Caco-2 (cell line): ENCODE data around the gene HES5. TPM values are rescaled to one million over a fixed set of nuclear protein-coding genes. Genes with fewer than 3 reads are reported as not detected.

Experiments
- BruUV-seq: library from RNA; stranded (reverse); fragments of 400-500 nt; replicated peaks from 2 replicates; lab custom pipeline; 2021; lab: Mats Ljungman, UMichigan
- CTCF ChIA-PET: fragments of 300-600 bp; sonication (Branson Sonifier 250); formaldehyde crosslinking; loops from one replicate; lab custom pipeline; 2022; ENCODE audit warnings: antibody characterized with exemption; lab: Charles Lee
- POLR2A ChIA-PET: fragments of 300-600 bp; sonication (Branson Sonifier 250); formaldehyde crosslinking; loops from one replicate; lab custom pipeline; 2022; ENCODE audit warnings: antibody characterized with exemption; lab: Charles Lee
- DNase-seq, 2 experiments: peaks; one replicate each; pipeline versions ENCODE4 v3.0.0 to v3.0.0-alpha.2; 2020 to 2022
- H3K27me3 ChIP-seq: replicated peaks from 2 replicates; pipeline ENCODE4 v1.6.0; 2011; ENCODE audit warnings: low read length; ENCODE audit not compliant: control insufficient read depth, insufficient read depth
- H3K36me3 ChIP-seq: 2 replicates; pipeline ENCODE4 v1.5.1; 2011; ENCODE audit warnings: low read length; ENCODE audit not compliant: control insufficient read depth, insufficient read depth
- H3K4me1 ChIP-seq: fragments of 250-450 bp; sonication (Bioruptor Pico); 2 replicates; pipeline ENCODE4 v1.5.1; 2020; ENCODE audit warnings: mild to moderate bottlenecking
- H3K4me3 ChIP-seq: 2 replicates; pipeline ENCODE4 v1.5.1; 2011; ENCODE audit warnings: low read depth, mild to moderate bottlenecking, control low read depth, low read length
- H3K9me3 ChIP-seq: fragments of 250-450 bp; sonication (Bioruptor Pico); 2 replicates; pipeline ENCODE4 v1.5.1; 2020; ENCODE audit warnings: mild to moderate bottlenecking, moderate library complexity
- H3K27ac Mint-ChIP-seq: one replicate; pipeline ENCODE4 v1.8.0; 2022; ENCODE audit warnings: mixed read lengths; ENCODE audit not compliant: unreplicated experiment
- H3K27me3 Mint-ChIP-seq: one replicate; pipeline ENCODE4 v1.8.0; 2022; ENCODE audit warnings: mixed read lengths; ENCODE audit not compliant: insufficient read depth, unreplicated experiment
- H3K36me3 Mint-ChIP-seq: one replicate; pipeline ENCODE4 v1.8.0; 2022; ENCODE audit warnings: mild to moderate bottlenecking, mixed read lengths; ENCODE audit not compliant: insufficient read depth, unreplicated experiment
- H3K4me1 Mint-ChIP-seq: one replicate; pipeline ENCODE4 v1.8.0; 2022; ENCODE audit warnings: low read depth, mixed read lengths; ENCODE audit not compliant: unreplicated experiment
- H3K4me3 Mint-ChIP-seq: one replicate; pipeline ENCODE4 v1.8.0; 2022; ENCODE audit warnings: mild to moderate bottlenecking, moderate library complexity, mixed read lengths; ENCODE audit not compliant: unreplicated experiment
- H3K9me3 Mint-ChIP-seq: one replicate; pipeline ENCODE4 v1.8.0; 2022; ENCODE audit warnings: mixed read lengths; ENCODE audit not compliant: unreplicated experiment
- intact Hi-C: fragments of 100-400 bp; cut with micrococcal nuclease; formaldehyde crosslinking; loops from one replicate; pipeline ENCODE4 v1.10.0; 2022; ENCODE audit not compliant: unreplicated experiment
- total RNA-seq: library from RNA; stranded (reverse); gene quantifications from 2 replicates; pipeline ENCODE4 v1.2.3, GENCODE V29; 2022
- TF ChIP-seq, protein P1 (sequence below), 2 experiments: fragments of 200-600 bp in 1 of 2; IDR thresholded peaks; 1 replicate in 1 of 2; 2 replicates in 1 of 2; pipeline versions ENCODE4 v1.5.1 to v1.8.0; 2011 to 2022; ENCODE audit warnings: antibody characterized with exemption in 1 of 2, control low read depth in 1 of 2, inconsistent platforms in 1 of 2, low read depth in 1 of 2, low read length in 1 of 2, mild to moderate bottlenecking in 1 of 2, moderate library complexity in 1 of 2; ENCODE audit not compliant: insufficient read depth in 1 of 2, severe bottlenecking in 1 of 2, unreplicated experiment in 1 of 2

The HES5 gene
- total RNA-seq, 1 experiment from 2014 or later, result not detected

GRCh38 chr1:2528611-2528965 lies 1.5 kb downstream of the HES5 start:
- ChIA-PET CTCF (no interaction called here), POLR2A (no interaction called here)
- 0 out of 2 replicates have a peak, but pooled peaks cover 3% of the 10 kb centered on the region for H3K4me1 ChIP-seq
- Mint-ChIP-seq H3K36me3 (peaks cover 6% of the 10 kb centered on the region), H3K27ac (no peak overlapping the region), H3K4me1 (no peaks in the 10 kb centered on the region), H3K4me3 (no peak overlapping the region), H3K27me3 (peaks cover 4% of the 10 kb centered on the region), H3K9me3 (no peaks in the 10 kb centered on the region)
- no peak overlapping the region for H3K4me3 ChIP-seq
- H3K9me3 ChIP-seq, result no peaks in the 10 kb centered on the region
- H3K27me3 ChIP-seq, result peaks cover 3% of the 10 kb centered on the region
- intact Hi-C loops, result loop anchor here (5.0 kb wide), 1 partner anchor 59 kb away; the partner anchor contains the start of gene PRXL2B
- no peak for DNase-seq
- TF ChIP-seq, protein P1, sequence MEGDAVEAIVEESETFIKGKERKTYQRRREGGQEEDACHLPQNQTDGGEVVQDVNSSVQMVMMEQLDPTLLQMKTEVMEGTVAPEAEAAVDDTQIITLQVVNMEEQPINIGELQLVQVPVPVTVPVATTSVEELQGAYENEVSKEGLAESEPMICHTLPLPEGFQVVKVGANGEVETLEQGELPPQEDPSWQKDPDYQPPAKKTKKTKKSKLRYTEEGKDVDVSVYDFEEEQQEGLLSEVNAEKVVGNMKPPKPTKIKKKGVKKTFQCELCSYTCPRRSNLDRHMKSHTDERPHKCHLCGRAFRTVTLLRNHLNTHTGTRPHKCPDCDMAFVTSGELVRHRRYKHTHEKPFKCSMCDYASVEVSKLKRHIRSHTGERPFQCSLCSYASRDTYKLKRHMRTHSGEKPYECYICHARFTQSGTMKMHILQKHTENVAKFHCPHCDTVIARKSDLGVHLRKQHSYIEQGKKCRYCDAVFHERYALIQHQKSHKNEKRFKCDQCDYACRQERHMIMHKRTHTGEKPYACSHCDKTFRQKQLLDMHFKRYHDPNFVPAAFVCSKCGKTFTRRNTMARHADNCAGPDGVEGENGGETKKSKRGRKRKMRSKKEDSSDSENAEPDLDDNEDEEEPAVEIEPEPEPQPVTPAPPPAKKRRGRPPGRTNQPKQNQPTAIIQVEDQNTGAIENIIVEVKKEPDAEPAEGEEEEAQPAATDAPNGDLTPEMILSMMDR (IDR thresholded peaks at IDR 0.05; ENCODE audit: insufficient read depth in 1 of 2, low read depth in 1 of 2, low read length in 1 of 2, severe bottlenecking in 1 of 2, unreplicated experiment in 1 of 2), result no peak
- H3K36me3 ChIP-seq, result no peaks in the 10 kb centered on the region
- BruUV-seq, result no TSS peak

DNA sequence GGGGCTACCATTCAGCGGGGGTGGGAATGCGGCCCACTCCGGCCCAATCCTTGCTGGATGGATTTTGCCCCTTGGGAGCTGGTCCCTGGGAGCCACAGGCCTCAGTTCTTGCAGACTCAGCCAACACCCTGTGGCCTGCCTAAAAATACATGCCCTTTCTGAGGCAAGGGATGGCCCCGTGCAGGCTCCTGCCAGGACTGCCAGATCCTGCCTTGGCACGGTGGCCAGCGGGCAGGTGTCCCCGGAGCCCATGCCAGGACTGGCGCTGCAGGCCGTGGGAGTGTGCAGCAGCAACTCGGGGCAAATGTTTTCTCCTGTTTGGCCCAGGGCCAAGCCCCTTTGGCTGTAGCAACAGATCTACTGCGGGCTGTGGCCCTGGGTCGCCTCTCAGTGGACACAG lies 2.0 kb downstream of the HES5 start:
- intact Hi-C loops, result loop anchor here (5.0 kb wide), 1 partner anchor 59 kb away; the partner anchor contains the start of gene PRXL2B
- no peak for DNase-seq
- Histone ChIP-seq H3K9me3 (no peaks in the 10 kb centered on the region), H3K36me3 (no peaks in the 10 kb centered on the region), H3K27me3 (peaks cover 3% of the 10 kb centered on the region), H3K4me1 (0 out of 2 replicates have a peak, but pooled peaks cover 3% of the 10 kb centered on the region), H3K4me3 (no peak overlapping the region)
- ChIA-PET POLR2A (no interaction called here), CTCF (no interaction called here)
- Mint-ChIP-seq H3K36me3 (peaks cover 6% of the 10 kb centered on the region), H3K27me3 (peaks cover 4% of the 10 kb centered on the region), H3K4me1 (no peaks in the 10 kb centered on the region), H3K27ac (no peak overlapping the region), H3K9me3 (no peaks in the 10 kb centered on the region), H3K4me3 (no peak overlapping the region)
- no TSS peak for BruUV-seq
- TF ChIP-seq, protein P1 (IDR thresholded peaks at IDR 0.05; ENCODE audit: insufficient read depth in 1 of 2, low read depth in 1 of 2, low read length in 1 of 2, severe bottlenecking in 1 of 2, unreplicated experiment in 1 of 2), result no peak

- no TSS peak for BruUV-seq
- H3K4me1 ChIP-seq, result 0 out of 2 replicates have a peak, but pooled peaks cover 3% of the 10 kb centered on the region
- no peak for DNase-seq
- Mint-ChIP-seq H3K4me1 (no peaks in the 10 kb centered on the region), H3K27me3 (peaks cover 4% of the 10 kb centered on the region), H3K9me3 (no peaks in the 10 kb centered on the region), H3K36me3 (peaks cover 6% of the 10 kb centered on the region), H3K27ac (no peak overlapping the region), H3K4me3 (no peak overlapping the region)
- no peaks in the 10 kb centered on the region for H3K36me3 ChIP-seq
- intact Hi-C loops, result loop anchor here (5.0 kb wide), 1 partner anchor 60 kb away; the partner anchor contains the start of gene PRXL2B
- ChIA-PET POLR2A (no interaction called here), CTCF (no interaction called here)
- no peaks in the 10 kb centered on the region for H3K9me3 ChIP-seq
- TF ChIP-seq, protein P1 (IDR thresholded peaks at IDR 0.05; ENCODE audit: insufficient read depth in 1 of 2, low read depth in 1 of 2, low read length in 1 of 2, severe bottlenecking in 1 of 2, unreplicated experiment in 1 of 2), result no peak
- peaks cover 3% of the 10 kb centered on the region for H3K27me3 ChIP-seq
- no peak overlapping the region for H3K4me3 ChIP-seq
These were observed 2.6 kb downstream of the HES5 start for GRCh38 chr1:2527556-2527860.
